Transverse colon (tissue), 4 donors: ENCODE measurements around the gene PDS5A.

Source experiments
- CTCF ChIP-seq, 5 experiments: fragments of 200-600 bp in 3 of 5; fragments of 450-650 bp in 2 of 5; sonication (generic) in 3 of 5; IDR thresholded peaks; 1 replicate in 2 of 5; 2 replicates in 3 of 5; pipeline ENCODE4 v1.5.1; 2016 to 2017; ENCODE audit warnings: antibody characterized with exemption in 5 of 5, inconsistent platforms in 3 of 5, mild to moderate bottlenecking in 2 of 5, moderate library complexity in 1 of 5
- POLR2A ChIP-seq: fragments of 450-650 bp; IDR thresholded peaks from one replicate; pipeline ENCODE4 v1.6.1; 2016; ENCODE audit warnings: antibody characterized with exemption, mild to moderate bottlenecking, moderate library complexity
- POLR2AphosphoS5 ChIP-seq, 3 donors: sonication (generic); formaldehyde crosslinking; IDR thresholded peaks; one replicate each; pipeline ENCODE4 v1.6.1; 2016; ENCODE audit warnings: antibody characterized with exemption in 3 of 3

- TF ChIP-seq CTCF (IDR thresholded peaks at IDR 0.05) (no peak), POLR2A (no peak), POLR2AphosphoS5 (IDR thresholded peaks at IDR 0.05) (no peak)
Measured at GRCh38 chr4:39860804-39861203, 116.9 kb downstream of the PDS5A start.
